ENCODE data around the gene GRID1.

Gene GRID1

DNA sequence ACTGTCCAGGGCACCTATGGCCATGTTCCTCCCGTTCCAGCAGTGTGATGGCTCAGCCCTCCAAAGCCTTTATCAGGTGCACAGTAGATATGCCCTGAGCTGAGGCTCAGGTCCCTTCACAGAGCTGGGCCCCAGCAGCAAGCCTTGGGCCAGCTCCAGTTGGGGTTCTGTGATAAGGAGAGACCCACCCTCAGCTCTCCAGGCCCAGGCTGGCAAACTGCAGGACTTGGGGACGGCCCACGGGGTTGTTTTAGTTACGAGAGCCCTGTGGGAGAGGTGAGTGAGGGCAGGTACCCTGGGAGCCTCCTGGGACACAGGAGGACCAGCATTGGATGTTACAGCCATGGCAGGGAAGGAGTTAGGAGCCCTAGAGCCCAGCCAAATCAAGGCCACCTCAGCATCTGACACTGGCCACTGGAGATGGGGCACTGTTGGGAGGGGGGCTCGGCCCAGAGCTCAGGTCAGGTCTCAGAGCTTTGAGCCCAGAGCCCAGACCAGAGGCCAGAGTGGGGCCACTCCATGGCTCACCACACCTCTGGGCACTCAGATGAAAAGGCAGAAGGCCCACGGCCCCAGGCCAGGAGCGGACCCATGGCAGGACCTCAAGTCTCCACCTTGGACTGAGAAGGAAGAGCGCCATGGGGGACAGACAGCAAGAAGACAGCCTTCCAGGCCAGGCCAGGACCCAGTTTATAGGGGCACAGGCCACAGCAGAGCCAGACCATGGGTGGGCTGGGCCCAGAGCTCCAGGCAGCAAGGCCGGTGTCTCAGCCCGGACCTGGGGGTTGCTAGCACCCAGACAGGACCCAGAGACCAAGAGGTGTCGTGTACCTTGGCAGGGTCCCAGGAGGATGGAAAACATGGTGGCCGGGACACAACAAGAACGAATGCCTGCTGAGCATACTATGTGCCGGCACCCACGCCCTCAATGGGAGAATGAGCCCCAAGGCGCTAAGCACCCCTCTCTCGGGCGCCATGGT, 12.8 kb downstream of the GRID1 start:
- no peak for DNase-seq

DNA sequence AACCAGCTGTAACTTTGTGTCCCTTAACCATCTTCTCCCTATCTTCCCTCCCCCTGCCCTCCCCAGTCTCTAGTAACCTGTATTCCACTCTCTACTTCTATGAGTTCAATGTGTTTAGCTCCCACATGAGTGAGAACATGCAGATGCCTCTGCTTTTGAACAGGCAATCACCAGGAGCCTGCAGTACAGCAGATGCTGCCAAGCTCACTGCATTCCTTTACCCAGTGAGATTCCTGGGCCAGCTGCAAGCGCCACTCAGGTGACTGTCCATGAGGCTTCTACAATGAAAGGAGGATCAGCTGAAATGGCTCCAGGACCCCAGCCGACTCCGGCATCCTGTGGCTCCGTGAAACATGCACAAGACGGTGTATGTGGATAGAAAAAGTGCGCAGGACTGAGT, 15.7 kb downstream of the GRID1 start:
- no peak for DNase-seq

DNA sequence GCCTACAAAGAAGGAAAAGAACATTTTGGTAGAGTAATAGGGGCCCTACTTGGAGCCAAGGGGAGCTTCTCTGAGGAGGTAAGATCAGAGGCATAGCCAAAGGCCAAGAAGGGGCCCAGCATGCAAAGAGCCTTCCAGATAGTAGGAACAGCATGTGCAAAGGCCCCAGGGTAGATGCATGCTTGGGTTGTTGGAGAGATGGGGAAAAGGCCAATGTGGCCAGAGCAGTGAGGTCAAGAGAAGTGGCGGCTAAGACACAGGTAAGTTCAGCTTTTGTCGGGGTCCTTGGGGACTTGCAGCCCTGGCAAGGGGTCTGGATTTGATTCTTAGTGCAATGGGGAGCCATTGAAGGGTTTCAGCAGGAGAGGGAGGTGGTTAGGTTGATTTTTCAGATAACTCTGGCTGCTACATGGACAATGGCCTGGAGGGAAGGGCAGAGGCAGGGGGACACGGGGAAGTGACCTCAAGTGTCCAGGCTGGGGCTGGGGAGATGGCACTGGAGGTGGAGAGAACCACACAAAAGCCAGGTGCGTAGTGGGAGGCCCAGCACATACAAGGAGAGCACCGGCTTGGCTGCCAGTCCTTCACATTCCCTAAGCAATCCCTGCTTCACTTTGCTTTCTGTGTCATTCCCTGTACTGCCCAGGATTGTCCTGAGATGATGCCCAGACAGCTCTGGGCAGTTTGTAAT, 16.5 kb downstream of the GRID1 start:
- no peak for DNase-seq

DNA sequence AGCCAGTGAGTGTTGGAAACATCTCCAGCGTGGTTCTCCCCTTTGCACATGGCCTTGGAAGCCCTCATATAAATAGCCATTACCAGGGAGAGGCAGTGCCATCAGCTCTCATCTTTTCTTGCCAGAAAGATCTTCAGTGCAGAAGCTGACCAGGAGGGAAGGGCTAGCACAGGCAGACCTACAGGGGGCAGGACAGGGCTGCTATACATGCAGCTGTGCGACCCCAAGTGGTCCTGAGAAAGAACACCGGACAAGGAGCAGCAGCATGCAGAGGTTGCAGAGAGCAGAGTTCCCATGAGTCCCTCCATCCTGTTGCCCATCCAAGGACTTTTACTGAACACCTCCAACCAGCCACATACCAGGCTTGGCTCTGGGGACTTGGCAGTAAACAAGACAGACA, 17.1 kb downstream of the GRID1 start:
- no peak for DNase-seq

DNA sequence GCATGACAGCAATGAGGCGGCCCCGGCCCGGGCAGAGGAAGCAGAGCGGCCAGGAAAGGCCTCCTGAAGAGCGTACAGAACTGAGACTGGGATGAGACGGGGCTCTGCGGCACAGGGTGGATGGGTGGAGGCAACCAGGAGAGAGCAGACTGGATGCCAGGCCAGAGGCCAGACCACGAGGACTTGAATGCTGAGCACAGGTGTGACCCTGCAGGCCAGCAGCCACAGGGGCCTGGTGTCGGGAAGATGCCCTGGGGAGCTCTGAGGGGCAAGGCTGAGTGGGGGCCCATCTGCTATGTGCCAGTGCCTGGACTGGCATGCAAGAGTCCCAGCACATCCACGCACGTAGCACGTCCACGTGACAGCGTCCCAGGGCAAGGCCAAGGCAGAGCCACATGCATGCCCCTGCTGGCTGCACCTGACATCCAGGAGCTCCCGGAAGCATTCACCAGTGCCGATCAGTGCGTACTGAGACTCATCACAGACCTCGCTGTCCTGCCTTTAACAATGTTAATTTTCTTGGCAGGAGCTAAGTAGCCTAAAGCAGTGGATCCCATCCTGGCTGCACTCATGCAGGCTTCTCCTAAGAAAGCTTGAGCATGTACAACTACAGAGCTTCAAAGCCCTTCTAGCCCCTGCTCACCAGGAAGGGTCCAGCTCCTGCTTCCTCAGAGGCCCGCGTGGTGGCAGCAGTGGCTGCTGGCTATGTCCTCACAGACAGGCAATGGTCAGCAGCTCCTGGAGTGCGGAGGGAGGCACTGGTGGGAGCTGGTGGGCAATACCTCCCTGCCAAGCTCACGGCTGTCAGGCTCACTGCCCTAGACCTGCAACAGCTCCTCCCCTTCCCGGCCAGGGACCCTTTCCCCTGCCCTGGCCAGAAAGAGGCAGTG, 18.0 kb downstream of the GRID1 start:
- no peak for DNase-seq

DNA sequence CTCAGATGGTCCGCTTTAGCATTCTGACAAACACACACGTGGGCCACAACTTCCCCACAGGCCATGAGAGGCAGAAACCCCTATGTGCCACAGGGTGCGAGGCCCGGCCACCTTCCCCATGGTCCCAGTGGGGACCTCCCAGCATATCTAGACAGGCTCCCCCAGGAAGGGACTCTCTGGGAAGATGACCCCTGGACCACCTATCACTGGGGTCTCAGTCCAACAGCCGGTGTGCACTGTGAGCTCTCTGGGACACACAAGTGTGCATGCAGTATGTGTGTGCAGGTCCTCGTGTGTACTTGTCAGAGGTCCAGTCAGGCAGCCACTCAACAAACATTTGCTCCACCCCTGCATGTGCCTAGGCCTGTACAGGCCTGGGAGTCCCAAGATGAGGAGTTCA, 18.7 kb downstream of the GRID1 start:
- no peak for DNase-seq

DNA sequence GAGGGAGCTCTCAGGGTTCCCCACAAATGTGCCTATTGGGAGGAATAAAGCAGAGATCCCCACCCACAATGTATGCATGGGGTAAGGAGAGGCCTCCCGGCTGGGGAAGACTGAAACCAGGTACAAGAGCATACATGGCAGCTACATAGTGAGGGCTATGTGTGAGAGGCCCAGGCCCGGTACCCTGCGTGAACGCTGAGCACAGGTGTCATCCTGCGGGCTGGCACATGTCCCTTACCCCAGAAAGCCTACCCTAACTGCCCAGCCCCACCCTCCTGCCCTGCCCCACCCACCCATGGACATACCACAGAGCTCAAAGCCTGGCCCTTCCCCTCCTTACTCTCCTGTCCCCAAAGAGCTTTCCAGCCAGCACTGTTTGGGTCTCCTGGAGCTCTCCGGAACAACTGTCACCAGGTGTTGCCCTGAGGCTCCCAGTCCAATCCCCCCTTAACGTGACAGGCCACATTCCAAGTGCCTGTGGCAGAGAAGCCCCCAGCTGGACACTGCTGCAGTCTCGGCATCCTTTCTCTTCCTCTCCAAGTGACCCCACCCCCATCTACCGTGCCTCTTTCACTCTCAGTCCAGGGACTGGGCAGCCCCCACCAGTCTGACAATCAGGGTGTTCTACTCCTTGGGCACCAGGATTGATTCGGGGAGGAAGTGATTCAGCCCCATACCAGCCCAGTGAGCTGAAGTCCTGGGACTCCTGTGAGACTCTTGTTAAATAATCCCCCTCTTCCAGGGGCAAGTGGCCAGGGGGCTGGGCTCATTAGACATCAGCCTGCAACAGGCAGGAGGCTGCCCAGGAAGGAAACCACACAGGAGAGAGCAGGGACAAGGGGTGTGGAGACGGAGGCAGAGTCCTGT, 19.6 kb downstream of the GRID1 start:
- DNase-seq, result no peak

DNA sequence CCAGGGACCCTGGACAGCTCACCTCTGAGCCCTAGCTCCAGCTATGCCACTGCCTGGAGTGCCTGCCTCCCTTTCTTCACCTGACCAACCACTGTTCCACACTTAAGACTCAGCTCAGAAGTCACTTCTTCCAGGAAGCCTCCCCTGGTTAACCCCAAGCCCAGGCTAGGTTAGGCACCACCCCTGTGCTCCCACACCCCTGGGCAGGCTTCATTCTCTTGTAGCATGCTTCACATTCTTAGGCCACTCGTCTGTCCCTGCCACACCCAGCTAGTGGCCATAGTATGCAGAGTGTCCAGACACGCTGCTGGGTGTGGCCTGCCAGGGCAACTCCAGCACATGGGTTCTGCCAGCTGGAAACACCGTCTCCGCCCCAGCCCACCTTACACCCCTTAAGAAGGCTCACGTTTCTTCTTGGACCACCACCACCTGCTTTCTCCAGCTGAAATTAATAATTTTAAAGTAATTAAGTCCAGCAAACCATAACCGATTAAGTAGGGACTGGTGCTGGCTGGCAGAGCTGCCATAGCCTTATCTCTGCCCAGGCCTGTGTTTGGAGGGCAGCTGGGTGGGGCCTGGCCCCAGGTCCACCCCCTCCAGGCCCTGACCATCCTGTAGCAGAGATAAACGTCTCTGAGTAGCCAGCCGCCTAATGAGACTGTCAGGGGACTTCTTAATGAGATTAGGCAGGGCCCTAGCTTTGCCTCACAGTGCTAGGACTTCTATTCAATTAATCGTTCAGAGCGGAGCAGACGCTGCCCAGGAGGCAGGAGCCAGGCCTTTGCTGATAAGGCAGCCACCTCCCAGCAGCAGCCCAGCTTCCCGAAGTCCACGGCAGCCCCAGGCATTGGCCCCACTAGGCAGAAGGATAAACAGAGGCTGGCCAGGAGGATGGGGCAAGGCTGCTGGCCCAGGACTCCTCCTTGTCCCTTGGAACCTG, 20.5 kb downstream of the GRID1 start:
- no peak for DNase-seq

DNA sequence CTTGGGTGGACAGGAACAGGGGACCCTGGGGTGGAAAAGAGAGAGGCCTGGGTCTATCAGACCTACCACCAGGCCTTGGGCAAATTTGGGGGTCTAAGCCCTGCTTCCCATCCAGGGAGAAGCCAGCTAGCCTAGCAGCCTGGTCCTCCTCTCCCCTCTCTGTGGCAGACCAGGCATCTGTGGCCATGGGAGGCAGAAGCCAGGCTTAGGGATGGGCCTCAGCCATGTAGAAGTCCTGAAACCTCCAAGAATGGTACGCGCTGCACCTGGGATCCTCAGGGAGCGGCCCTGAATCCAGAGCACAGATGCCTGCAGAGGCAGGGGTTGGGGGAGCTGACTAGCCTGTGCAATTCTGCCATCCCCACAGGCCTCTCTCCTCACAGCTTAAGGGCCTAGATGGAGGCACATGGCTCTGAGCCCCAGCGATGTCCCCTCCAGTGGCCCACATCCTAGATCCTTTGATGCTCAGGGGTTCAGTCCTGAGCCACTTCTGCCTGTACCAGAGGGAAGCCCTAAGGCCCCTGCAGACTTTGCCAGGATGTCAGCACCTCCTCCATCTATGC, 21.2 kb downstream of the GRID1 start:
- DNase-seq, result no peak

DNA sequence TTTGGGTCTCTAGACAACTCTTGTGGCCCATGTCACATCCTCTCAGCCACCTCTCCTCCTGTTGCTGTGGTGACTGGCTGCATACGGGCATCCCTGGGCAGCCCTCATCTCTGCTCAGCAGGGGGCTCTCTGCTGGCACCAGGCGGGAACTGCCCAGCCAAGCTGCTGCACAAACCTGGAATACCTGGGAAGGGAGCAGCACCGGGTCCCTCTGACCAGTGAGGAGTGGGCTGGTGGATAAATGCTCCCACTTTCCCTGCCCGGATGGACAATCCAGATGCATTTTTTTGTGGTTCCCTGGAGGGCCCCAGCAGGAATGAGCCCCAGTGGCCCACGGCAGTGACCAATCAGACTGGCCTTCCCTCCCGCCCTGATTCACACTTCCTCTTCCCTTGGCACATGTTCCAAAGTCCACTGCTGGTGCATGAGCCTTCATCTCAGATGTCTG, 21.9 kb downstream of the GRID1 start:
- no peak for DNase-seq

DNA sequence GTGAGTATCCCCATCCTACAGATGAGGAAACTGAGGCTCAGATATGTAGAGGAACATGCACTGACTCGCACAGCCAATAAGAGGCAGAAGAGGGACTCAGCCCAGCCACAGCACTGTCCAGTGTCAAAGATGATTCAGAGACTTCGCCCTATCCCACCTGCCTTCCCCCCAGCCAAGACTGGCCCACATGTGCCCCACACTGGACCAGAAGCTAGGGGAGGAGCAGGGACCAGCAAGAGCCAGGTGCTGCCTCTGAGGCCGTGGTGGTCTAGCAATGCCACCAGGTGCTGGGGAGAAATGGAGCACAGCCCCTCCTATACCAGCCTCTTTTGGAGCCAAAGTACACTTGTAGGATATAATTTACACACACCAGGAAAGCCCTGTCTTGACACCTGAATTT, 22.3 kb downstream of the GRID1 start:
- no peak for DNase-seq

DNA sequence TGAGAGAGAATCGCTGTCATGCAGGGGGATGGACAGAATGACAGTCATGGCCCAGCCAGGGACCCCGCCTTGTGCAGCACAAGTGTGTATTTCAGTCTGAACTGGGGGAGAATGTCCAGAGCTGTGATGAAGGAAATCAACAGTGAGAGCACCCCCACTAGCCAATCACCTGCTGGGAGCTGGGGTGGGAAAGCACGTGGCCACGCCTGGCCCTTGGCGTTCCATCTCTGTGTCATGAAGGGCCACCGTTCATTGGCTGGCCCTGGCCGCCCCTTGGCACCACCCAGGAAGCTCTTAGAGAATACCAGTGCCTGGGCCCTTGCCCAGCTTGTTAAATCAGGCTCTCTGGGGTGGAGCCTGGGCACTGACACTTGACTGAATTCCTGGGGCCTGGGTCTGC, 22.8 kb downstream of the GRID1 start:
- no peak for DNase-seq

DNA sequence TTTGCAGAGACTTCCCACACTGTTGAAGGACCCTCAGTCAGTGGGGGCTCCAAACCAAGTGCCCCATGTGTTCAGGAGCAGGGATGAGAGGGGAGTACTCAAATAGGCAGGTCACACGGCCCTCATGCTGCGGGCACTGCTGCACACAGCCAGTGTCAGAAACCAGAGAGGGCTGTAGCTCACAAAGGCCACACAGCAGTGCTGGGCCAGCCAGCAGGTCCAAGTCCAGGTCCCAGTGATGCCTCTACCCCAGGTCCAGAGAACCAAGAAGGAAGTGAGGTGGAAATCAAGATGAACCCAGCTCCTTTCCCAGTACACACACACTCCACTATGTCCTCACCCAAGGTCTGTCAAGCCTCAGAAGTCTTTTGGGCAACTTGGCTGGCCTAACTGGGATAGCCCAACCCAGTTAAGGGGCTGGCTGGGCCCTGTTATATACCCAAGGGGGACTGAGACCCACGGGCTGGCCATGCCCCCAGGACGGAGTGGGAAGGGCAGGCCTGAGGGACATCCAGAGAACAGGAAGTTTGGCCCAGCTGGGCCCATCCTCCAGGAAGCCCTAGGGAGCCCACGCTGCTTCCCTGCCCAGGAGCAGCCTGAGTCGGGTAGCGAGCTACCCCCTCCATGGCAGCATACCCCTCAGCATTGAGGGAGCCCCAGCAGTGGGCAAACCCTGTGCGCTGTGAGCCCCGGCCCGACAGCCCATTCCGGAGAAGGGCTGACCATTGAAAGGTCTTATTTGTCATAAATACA, 24.3 kb downstream of the GRID1 start:
- no peak for DNase-seq

DNA sequence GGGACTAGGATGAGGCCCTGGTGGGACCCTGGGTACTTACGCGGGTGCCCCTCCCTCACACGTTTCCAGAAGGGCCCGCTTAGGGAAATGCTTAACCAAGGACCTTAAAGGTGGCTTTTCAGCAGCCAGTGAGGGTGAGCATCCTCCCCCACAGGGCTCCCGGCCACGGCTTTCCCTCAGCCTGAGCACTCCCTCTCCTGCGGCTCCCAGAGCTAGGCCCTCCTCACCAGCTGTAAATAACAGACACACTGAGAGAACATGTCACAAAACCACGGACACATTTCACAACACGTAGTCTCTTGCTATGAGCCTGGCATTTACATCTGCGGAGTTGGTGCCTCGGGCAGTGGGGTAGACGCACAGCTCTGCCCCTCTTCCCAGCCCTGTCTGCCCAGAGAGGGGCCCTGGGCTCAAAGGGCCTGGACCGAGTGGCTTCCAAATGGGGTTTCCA, 25.2 kb downstream of the GRID1 start:
- DNase-seq, result no peak

DNA sequence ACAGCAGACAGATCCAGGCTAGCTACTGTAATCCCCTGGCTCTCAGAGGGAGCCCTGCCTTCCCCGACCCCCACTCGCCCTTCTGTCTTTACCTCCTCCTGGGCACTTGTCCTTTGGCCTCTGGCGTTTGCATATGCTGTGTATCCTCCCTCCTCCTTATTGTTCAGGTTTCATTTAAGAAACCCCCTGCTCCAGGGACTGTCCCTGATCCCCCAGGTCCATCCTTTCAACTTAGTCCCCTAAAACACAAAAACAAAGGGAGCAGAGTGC, 25.7 kb downstream of the GRID1 start:
- no peak for DNase-seq

DNA sequence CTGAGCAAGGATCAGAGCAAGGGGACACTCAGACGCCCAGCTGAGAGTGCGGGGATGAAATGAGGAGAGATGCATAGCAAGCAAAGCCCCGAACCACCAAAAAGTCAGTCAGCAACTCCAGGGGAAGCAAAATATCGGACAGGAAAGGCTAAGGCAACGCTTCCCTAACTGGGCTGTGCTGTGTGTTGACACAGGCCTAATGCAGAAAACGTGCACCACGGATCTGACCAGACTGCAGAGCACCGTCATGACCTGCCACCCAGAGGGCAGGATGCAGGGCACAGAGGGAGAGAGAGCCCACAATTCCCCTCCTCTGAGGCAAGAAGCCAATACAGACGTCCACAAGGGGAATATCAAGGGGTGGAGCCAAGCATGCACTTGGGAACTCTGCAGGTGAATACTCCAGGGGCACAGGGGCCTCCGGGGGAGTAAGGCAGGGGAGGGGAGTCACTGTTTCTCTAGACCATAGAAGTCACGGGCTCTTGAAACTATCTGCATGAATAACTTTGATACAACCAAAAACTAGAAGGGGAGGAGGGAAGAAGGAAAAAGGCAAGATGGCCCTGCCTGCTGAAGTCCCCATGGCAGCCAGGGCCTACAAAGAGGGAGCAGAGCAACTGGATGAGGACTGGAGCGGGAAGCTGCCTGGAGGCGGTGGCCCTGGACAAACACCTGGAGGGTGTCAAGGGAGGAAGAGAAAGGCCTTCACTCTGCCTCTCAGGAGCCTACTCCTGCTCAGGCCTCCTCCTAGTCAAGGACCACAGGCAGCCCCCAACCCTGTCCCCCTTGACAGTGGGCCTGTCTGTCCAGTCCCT, 26.2 kb downstream of the GRID1 start:
- no peak for DNase-seq

DNA sequence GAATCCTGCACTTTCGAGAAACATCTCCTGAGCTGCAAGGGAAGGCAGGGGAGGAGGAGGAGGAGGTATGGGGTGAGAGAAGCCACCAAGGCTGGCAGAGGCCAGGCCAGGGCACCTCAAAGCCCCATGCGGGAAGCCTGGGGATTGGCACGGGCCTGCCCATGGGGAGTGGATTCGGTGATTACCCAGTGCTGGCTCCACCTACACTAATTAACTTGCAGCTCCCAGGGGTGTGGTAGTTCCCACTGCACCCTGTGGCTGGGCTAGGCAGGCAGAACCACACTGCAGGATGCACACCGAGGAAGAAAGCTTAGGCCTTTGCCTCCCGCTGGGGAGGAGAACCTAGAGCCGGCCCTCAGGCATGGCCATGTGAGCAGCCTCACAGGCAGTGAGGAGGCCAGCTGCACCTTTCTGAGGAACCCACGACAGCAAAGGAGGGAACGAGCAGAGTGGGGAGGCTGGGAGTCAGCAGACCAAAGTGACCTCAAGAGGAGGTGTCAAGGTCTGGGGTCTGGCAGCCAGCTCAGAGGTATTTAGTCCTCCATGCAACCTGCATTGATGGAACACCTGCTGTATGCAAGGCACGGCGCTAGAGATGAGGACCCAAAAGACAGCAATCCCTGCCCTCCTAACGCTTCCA, 27.2 kb downstream of the GRID1 start:
- DNase-seq, result no peak

DNA sequence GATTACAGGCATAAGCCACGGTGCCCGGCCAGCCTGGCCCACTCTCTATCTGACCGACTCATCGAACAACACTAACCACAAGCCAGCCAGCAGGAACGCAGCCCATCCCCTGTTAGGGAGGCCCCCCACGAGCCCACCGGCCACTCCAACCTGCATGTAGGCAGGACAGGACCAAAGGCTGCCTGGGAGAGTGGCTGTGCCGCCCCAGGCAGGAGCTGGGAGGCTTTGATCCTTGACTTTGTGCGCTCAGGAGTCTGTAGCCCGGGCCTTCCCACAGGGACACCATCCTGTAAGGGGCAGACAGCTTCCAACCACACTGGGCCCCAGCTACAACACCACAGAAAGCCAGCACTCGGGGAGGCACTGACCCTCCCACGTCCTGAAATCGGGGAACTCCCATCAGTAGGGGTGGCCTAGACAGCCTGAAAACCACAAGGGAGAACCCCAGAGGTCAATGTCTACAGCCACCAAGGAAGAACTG, 29.4 kb downstream of the GRID1 start:
- no peak for DNase-seq

Measured in NCI-H2107 (cell line).